ENCODE results near the gene NQO1. TPM values are rescaled to one million over a fixed set of nuclear protein-coding genes. Genes with fewer than 3 reads are reported as not detected.
A peak's percentile ranks its signal among the peaks of the same experiment; 100 is the strongest.

NQO1 gene
- total and polyA plus RNA-seq, 2 of the 4 experiments (the other 2 are of a cell fraction): 304 to 426 TPM

DNA sequence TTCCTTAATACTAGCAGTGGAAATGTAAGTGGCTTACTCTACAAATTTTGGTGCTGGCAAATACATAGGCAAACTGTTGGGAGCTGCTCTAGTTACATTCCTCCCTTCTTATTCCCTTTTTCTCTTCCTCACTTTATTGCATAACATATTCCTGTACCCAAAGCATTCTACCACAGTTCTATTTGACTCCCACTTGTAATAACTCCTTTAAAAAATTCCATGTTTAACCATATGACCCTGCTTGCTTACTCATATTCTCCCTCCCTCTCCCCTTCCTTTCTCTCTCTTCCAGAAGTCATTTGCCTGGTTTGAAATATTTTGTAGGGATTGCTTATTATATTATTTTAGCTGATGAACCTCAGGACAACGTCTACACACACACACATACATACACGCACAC is 22.7 kb downstream of the NQO1 start:
- peaks cover 11% of the 10 kb centered on the region for H3K36me3 ChIP-seq (ENCODE audit: control insufficient read depth, insufficient read depth, low read length)
- H2BK20ac ChIP-seq (ENCODE audit: low read depth, low read length): no peak overlapping the region
- no peak overlapping the region for H2AFZ ChIP-seq (replicated peaks; ENCODE audit: low read length, poor library complexity)

More for the DNA sequence above, 22.7 kb downstream of the NQO1 start:
- Histone ChIP-seq H4K91ac (ENCODE audit: insufficient read depth, low read depth, low read length) (no peak overlapping the region), H3K4me1 (ENCODE audit: control insufficient read depth, insufficient read depth, low read length) (peaks cover 2% of the 10 kb centered on the region), H3K14ac (replicated peaks; ENCODE audit: low read depth, low read length) (no peak overlapping the region), H3K27me3 (ENCODE audit: control insufficient read depth, insufficient read depth, low read length) (no peaks in the 10 kb centered on the region), H3K4ac (ENCODE audit: low read depth, low read length) (no peak overlapping the region), H3K4me3 (ENCODE audit: insufficient read depth, low read depth, low read length) (no peak overlapping the region), H3K56ac (ENCODE audit: extremely low read depth, insufficient read depth, low read length) (no peak overlapping the region), H3K27ac (ENCODE audit: insufficient read depth, low read length) (no peak overlapping the region), H4K5ac (ENCODE audit: low read depth, low read length) (no peak overlapping the region), H4K8ac (ENCODE audit: low read depth in 2 of 2, low read length in 2 of 2) (no peak overlapping the region), H2BK15ac (ENCODE audit: low read depth, low read length) (no peak overlapping the region), H3K4me2 (ENCODE audit: low read depth, low read length) (no peak overlapping the region), H3K79me1 (ENCODE audit: low read depth in 1 of 2, low read length in 2 of 2) (peaks cover 18 to 22% of the 10 kb centered on the region in 2 experiments), H4K20me1 (ENCODE audit: insufficient read depth, low read length) (peaks cover 4% of the 10 kb centered on the region; the same call in 1 of the 2 replicates), H2BK5ac (ENCODE audit: low read depth, low read length, poor library complexity, severe bottlenecking) (no peak overlapping the region), H2BK120ac (ENCODE audit: low read depth, low read length) (no peak overlapping the region), H2AK9ac (replicated peaks; ENCODE audit: low read depth, low read length, poor library complexity) (no peak overlapping the region), H3K23ac (ENCODE audit: low read depth, low read length) (no peak overlapping the region), H3K9me1 (ENCODE audit: insufficient read depth, low read length) (no peaks in the 10 kb centered on the region), H3K9ac (ENCODE audit: low read depth, low read length) (no peak overlapping the region), H3K9me3 (ENCODE audit: control insufficient read depth, insufficient read depth, low read length) (no peaks in the 10 kb centered on the region), H3K18ac (ENCODE audit: low read depth, low read length) (no peak overlapping the region), H2AK5ac (ENCODE audit: low read depth, low read length) (no peak overlapping the region)
- dilution Hi-C loops (cut with HindIII; ENCODE audit: low sequenced_read_pairs, unreplicated experiment): no loop called here
- ATAC-seq (ENCODE audit: low read depth): peak; percentile 28
- CTCF ChIA-PET: interaction anchor here (1.2 kb wide), 1 partner anchor 30 kb away, joined by 5 read pairs; no protein-coding TSS in a partner anchor
- WGBS, 2 experiments (ENCODE audit: extremely low coverage in 2 of 2, insufficient read length in 1 of 2): no CpG with 5 or more reads among the region's 2 CpGs
- POLR2A ChIA-PET (ENCODE audit: unreplicated experiment): interaction anchor here (0.6 kb wide), 1 partner anchor 30 kb away, joined by 3 read pairs; no protein-coding TSS in a partner anchor
- DNase-seq: peak; percentile 64
- in situ Hi-C loops (cut with MboI; ENCODE audit: low sequenced_read_pairs): no loop called here
- TF ChIP-seq CEBPB (IDR thresholded peaks at IDR 0.05; ENCODE audit: low read depth, low read length) (peak; percentile 78), POLR2A (IDR thresholded peaks at IDR 0.05; ENCODE audit: low read depth, low read length) (no peak), MAZ (IDR thresholded peaks at IDR 0.05; ENCODE audit: borderline replicate concordance, low read depth, low read length) (no peak), MXI1 (IDR thresholded peaks at IDR 0.05; ENCODE audit: borderline replicate concordance, low read depth, low read length) (no peak)
- TF ChIP-seq, protein P1, sequence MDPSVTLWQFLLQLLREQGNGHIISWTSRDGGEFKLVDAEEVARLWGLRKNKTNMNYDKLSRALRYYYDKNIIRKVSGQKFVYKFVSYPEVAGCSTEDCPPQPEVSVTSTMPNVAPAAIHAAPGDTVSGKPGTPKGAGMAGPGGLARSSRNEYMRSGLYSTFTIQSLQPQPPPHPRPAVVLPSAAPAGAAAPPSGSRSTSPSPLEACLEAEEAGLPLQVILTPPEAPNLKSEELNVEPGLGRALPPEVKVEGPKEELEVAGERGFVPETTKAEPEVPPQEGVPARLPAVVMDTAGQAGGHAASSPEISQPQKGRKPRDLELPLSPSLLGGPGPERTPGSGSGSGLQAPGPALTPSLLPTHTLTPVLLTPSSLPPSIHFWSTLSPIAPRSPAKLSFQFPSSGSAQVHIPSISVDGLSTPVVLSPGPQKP (IDR thresholded peaks at IDR 0.05; ENCODE audit: borderline replicate concordance, low read depth, low read length): no peak
- intact Hi-C loops (cut with micrococcal nuclease): no loop called here
- BruUV-seq (replicated peaks): no TSS peak
